GM20431 (cell line): ENCODE data around the gene CC2D2B.
"Not testable (repeated sequence)": the region's sequence is repeated elsewhere in the genome, so short reads cannot be mapped to it uniquely, and the experiment has no call there.

Source experiments
- in situ Hi-C: fragments of 300-500 bp; cut with MseI, MboI; formaldehyde crosslinking; loops from one replicate; pipeline ENCODE4 v1.15.0; 2020; ENCODE audit warnings: low sequenced_read_pairs; ENCODE audit not compliant: unreplicated experiment

The CC2D2B gene

DNA sequence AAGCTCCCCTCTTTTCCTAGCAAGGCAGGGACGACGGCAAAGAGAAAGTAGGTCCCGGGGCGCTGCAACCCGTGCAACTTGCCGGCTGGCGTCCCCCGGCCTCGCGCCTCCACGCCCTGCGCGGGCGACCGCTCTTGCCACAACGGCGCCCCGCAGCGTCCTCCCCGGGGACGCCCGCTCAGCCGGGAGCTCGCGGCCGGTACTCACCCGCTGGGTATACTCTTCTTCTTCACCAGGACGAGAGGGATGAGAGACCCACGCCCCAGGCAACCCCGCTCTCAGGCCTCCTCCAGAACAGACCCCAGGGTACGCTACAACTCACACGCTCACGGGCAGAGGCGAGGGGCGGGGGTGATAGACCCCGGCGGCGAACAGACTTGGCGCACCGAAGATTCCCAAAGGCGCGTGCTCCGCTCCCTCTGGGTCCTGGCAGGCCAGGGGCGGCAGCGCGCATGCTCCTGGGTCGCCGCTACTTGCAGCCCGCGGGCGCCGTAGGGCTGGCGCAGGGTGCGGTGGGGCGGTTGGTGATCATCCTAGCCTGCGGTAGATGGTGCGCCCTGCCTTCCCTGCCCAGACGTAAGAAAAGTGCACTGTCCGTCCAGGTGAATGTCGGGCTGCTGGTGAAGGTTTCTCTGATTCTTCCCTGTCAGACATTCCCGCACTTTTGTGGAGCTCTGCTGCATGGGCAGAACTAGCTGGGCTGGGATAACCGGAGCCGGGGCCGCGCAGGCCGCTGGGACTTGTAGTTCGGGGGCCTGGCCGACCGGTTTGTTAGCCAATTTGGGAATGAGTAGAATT lies at the start of gene CC2D2B:
CC2D2B (plus strand) TSS at position 520 of the 798 bp plus-strand sequence. CDS start 3,349 bp downstream, outside the sequence.
- in situ Hi-C loops: no loop called here

- in situ Hi-C loops: no loop called here
These were observed 47.4 kb upstream of the CC2D2B start for GRCh38 chr10:95860166-95860940.

- in situ Hi-C loops: no loop called here
These were observed 46.4 kb upstream of the CC2D2B start for GRCh38 chr10:95861386-95861785.

DNA sequence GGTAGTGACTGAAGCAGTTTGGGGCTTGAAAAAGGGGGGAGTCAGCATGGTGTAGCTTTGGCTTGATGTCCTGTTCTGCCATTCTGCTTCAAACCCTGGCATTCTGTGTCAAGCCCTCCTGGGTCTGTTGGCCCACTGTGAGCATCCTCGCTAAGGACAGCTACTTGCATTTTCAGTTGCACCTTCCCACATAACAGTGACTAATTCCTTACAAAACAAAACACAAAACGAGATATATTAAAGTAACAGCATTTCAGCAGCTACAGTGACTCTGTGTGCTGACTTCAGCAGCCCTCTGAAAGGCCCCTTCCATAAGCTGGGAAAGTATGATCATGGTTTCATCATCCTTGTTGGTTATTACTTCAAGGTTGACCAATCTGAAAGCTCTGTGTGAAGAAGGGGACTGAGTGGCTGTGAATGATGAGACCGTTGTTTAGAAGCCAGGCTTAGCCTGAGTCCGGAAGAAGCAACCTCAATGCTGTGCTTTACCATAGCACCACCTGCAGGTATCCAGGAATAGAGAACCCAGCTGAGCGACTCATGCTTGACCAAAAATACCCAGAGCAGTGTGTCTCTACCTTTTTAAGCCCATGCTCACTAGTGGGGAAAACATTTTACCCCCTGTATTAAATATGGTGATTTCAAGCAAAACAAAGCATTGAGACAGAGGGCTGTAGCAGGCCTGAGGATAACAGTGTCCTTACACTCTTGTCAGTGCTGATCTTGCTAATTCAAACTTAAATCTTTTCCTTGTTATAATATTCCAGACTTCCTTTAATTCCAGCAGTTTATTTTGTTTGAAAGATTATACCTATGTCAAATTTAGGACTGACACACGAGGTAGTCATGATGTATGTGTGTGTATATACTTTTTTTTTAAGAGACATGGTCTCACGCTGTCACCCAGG lies 42.6 kb upstream of the CC2D2B start:
- in situ Hi-C loops: no loop called here

- in situ Hi-C loops: no loop called here
These were observed 41.8 kb upstream of the CC2D2B start for GRCh38 chr10:95865814-95866466.

DNA sequence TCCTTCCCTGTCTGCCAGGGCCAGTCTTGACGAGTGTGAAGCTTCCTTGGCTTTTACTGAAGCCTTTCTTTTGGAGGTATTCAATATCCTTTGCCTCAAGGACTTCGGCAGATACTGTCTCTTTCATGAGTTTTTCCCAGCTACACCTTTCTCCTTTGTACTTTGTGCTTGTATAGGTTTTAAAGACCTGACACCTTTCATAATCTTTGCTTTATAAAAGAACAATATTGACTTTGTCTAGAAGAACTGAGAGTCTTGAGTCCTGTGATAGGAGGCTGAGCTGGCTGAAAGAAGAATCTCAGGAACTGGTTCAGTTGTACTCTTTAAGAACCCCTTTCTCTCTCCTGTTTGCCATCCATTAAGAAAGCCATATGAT lies 41.3 kb upstream of the CC2D2B start:
- in situ Hi-C loops: no loop called here

- in situ Hi-C loops: no loop called here
These were observed 39.9 kb upstream of the CC2D2B start for GRCh38 chr10:95867866-95868265.

GRCh38 chr10:95872158-95872711 lies 35.5 kb upstream of the CC2D2B start:
- in situ Hi-C loops: no loop called here

DNA sequence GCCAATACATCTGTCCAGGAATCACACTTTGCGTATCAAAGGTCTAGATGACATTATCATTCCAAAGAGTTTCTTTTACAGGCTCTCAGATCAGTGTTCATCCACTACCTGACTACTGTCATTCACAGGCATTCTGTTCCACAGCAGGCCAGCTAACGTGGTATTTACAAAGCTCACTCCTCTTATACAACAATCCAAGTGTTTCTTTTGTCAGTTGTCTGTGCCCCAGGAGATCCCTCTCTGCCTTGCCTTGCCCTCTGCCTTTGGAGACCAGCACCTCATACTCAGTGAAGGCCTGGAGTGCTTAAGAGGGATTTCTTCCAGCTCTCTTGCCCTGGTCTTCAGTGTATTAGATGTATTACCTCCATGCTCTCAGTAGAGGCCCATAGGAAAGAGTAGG lies 34.6 kb upstream of the CC2D2B start:
- in situ Hi-C loops: no loop called here

DNA sequence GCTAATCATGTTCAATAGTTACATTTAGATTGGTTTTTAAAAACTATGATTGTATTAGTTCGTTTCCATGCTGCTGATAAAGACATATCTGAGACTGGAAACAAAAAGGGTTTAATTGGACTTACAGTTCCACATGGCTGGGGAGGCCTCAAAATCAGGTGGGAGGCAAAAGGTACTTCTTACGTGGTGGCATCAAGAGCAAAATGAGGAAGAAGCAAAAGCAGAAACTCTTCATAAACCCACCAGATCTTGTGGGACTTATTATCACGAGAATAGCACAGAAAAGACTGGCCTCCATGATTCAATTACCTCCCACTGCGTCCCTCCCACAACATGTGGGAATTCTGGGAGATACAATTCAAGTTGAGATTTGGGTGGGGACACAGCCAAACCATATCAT lies 34.1 kb upstream of the CC2D2B start:
- in situ Hi-C loops: no loop called here

GRCh38 chr10:95874783-95875182 lies 33.0 kb upstream of the CC2D2B start:
- in situ Hi-C loops: not testable (repeated sequence)

- in situ Hi-C loops: no loop called here
These were observed 31.0 kb upstream of the CC2D2B start for GRCh38 chr10:95876756-95877155.

- in situ Hi-C loops: no loop called here
These were observed 29.9 kb upstream of the CC2D2B start for GRCh38 chr10:95877881-95878280.

- in situ Hi-C loops: no loop called here
These were observed 27.1 kb upstream of the CC2D2B start for GRCh38 chr10:95880704-95881103.

DNA sequence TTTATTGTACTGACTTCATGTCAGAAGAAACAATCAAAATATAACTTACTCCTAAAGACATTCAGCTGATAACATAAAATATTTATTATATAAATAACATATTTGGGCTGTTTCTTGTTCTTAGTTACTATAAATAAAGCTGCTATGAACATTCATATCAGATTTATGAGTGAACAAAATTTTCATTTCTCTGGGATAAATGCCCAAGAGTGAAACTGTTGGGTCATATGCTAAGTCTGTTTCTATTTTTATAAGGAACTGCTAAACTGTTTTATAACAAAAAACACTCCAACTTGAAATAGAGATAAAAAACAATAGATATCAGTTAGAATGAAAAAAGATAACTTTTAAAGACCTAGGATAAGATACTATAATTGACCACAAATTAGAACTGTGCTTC lies 26.5 kb upstream of the CC2D2B start:
- in situ Hi-C loops: no loop called here

DNA sequence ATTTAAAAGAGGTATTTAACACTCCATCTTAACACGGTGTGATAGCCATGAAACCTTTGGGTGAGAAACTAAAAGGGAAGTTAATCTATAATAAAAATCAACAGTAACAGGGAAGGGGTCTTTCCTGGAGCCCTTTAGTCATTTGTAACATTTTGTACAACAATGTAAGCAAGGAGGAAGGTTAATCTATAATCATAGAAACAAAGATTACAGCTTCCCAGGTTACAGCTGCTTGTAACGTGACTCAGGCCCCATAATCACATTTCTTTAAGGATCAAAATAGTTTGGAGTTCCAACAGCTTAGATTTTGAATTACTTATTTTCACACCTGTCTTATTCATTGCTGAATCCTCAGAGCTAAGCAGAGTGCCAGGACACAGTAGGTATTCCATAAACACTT lies 17.9 kb upstream of the CC2D2B start:
- in situ Hi-C loops: no loop called here

GRCh38 chr10:95896071-95896850 lies 11.5 kb upstream of the CC2D2B start:
- in situ Hi-C loops: no loop called here

DNA sequence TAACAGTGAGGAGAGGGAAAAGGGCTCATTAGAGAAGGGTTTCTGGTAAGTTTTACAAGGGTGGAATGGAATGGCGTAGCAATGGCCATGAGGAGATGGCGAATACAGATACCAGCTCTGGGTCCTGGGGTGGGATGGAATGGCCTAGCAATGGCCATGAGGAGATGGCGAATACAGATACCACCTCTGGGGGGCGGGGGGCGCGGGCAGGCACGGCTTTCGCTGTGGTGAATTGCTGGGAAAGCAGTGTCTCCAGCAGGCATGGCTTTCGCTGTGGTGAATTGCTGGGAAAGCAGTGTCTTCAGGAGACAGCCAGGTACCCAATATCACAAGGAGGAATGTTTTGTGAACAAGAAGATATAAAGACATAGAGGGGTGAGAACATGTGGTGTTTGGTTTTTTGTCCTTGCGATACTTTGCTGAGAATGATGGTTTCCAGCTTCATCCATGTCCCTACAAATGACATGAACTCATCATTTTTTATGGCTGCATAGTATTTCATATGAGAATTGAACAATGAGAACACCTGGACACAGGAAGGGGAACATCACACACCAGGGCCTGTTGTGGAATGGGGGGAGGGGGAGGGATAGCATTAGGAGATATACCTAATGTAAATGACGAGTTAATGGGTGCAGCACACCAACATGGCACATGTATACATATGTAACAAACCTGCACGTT lies 1.7 kb upstream of the CC2D2B start:
- in situ Hi-C loops: not testable (repeated sequence)
